GM12878 (cell line): ENCODE results near the gene PCCB.

Experiments
- EP300 ChIP-seq, 2 experiments: fragments of 150-350 bp in 1 of 2; IDR thresholded peaks; 2 replicates each; pipeline ENCODE4 v1.6.1; 2011 to 2012; ENCODE audit warnings: low read depth in 2 of 2, low read length in 2 of 2, borderline replicate concordance in 1 of 2, improper control_type of control experiment in 1 of 2, inconsistent platforms in 1 of 2; ENCODE audit not compliant: control insufficient read depth in 1 of 2
- FOXM1 ChIP-seq: IDR thresholded peaks from 2 replicates; pipeline ENCODE4 v1.6.1; 2012; ENCODE audit warnings: low read depth, mild to moderate bottlenecking, inconsistent platforms, low read length, moderate library complexity
- PKNOX1 ChIP-seq: fragments of 450-650 bp; IDR thresholded peaks from 2 replicates; pipeline ENCODE4 v1.6.1; 2016; ENCODE audit warnings: mild to moderate bottlenecking
- POLR2A ChIP-seq: IDR thresholded peaks from 2 replicates; pipeline ENCODE4 v1.6.1; 2011; ENCODE audit warnings: low read depth, mild to moderate bottlenecking, low read length
- POLR2AphosphoS5 ChIP-seq: IDR thresholded peaks from 2 replicates; pipeline ENCODE4 v1.6.1; 2011; ENCODE audit warnings: mild to moderate bottlenecking, low read length, inconsistent platforms
- SMAD5 ChIP-seq: IDR thresholded peaks from 2 replicates; pipeline ENCODE4 v1.6.1; 2016; ENCODE audit warnings: antibody characterized with exemption, low read depth
- ZNF274 ChIP-seq: IDR thresholded peaks from one replicate; pipeline ENCODE4 v1.8.0; 2011; ENCODE audit not compliant: insufficient read length, insufficient read depth
- TF ChIP-seq, protein P1 (sequence below): IDR thresholded peaks from 2 replicates; pipeline ENCODE4 v1.6.1; 2011; ENCODE audit warnings: low read depth, low read length, improper control_type of control experiment, borderline replicate concordance
- TF ChIP-seq, protein P2 (sequence below), 3 experiments: IDR thresholded peaks in 2 of 3; conservative IDR thresholded peaks in 1 of 3; 2 replicates each; pipeline ENCODE4 v1.5.1; 2011; ENCODE audit warnings: low read depth in 3 of 3, low read length in 3 of 3, mild to moderate bottlenecking in 3 of 3, control low read depth in 2 of 3, moderate library complexity in 2 of 3, inconsistent platforms in 1 of 3, mixed read lengths in 1 of 3; ENCODE audit not compliant: control insufficient read depth in 2 of 3, insufficient read depth in 1 of 3; ENCODE audit errors: extremely low read depth in 1 of 3

DNA sequence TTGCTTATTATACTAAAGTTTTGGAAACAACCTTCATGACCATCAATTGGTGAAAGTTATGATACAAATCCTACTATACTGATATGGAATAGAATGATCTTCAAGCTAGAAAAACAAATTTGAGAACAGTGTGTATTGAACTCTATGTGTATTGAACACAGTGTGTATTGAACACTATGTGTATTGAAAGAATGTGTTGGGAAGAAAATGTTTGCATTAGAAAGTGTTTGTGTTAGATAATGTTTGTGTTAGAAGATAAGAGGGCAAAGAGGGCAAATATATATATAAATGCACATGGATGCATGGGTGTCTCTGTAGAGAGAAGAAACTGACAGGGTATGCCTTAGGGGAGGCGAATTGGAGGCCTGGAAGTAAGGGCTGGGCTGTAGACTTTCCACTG, 42.4 kb downstream of the PCCB start:
- TF ChIP-seq PKNOX1 (no peak), ZNF274 (no peak), SMAD5 (no peak), EP300 (IDR thresholded peaks at IDR 0.05; ENCODE audit: borderline replicate concordance in 1 of 2, control insufficient read depth in 1 of 2, low read depth in 2 of 2, low read length in 2 of 2) (no peak), POLR2A (no peak), POLR2AphosphoS5 (no peak), FOXM1 (no peak)
- TF ChIP-seq, protein P1, sequence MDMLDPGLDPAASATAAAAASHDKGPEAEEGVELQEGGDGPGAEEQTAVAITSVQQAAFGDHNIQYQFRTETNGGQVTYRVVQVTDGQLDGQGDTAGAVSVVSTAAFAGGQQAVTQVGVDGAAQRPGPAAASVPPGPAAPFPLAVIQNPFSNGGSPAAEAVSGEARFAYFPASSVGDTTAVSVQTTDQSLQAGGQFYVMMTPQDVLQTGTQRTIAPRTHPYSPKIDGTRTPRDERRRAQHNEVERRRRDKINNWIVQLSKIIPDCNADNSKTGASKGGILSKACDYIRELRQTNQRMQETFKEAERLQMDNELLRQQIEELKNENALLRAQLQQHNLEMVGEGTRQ, result no peak
- TF ChIP-seq, protein P2, sequence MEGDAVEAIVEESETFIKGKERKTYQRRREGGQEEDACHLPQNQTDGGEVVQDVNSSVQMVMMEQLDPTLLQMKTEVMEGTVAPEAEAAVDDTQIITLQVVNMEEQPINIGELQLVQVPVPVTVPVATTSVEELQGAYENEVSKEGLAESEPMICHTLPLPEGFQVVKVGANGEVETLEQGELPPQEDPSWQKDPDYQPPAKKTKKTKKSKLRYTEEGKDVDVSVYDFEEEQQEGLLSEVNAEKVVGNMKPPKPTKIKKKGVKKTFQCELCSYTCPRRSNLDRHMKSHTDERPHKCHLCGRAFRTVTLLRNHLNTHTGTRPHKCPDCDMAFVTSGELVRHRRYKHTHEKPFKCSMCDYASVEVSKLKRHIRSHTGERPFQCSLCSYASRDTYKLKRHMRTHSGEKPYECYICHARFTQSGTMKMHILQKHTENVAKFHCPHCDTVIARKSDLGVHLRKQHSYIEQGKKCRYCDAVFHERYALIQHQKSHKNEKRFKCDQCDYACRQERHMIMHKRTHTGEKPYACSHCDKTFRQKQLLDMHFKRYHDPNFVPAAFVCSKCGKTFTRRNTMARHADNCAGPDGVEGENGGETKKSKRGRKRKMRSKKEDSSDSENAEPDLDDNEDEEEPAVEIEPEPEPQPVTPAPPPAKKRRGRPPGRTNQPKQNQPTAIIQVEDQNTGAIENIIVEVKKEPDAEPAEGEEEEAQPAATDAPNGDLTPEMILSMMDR (IDR thresholded peaks at IDR 0.05 in 2 of 3, conservative IDR thresholded peaks at IDR 0.05 in 1 of 3; ENCODE audit: control insufficient read depth in 2 of 3, extremely low read depth in 1 of 3, insufficient read depth in 1 of 3, low read depth in 3 of 3, low read length in 3 of 3), result no peak
